GM21786 (cell line): ENCODE results near the gene FABP1.

Experiments
- ATAC-seq: cut with Tn5 transposase; IDR thresholded peaks from one replicate; pipeline ENCODE4 v1.9.1; 2021; ENCODE audit not compliant: unreplicated experiment

FABP1 gene

GRCh38 chr2:88116669-88117432 lies 11.0 kb downstream of the FABP1 start:
- ATAC-seq, result no peak

DNA sequence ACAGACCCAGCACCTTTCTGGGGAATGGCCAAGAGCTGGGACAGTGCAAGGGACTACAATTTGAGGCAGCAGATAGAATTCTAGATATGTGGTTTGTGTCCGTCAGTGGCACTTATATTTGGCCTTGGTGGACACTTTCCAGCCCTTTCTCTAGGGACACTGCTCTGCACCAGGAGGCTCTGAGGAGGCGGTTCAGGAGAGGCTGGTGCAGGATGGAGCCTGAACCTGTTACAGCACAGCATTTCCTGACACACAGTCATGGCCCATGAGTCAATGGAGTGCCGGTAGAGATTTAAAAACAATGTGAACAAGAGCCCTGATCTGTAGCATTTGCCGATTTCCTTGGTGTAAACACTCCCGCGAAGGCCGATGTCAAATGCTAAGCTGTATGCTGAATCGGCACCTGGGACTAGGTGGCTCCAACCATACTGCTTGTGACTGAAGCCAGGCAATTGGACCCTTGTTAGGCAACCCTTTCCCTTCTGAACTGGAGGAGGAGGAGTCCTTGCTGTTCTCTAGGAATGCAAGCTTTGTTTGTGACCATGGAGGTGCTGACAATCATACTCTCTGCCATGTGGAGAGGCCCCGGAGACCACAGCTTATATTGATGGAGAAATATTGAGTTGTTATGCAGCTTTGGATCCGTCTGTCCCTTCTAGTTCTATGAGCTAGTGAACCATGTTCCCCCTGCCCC lies 11.9 kb downstream of the FABP1 start:
- ATAC-seq, result no peak

DNA sequence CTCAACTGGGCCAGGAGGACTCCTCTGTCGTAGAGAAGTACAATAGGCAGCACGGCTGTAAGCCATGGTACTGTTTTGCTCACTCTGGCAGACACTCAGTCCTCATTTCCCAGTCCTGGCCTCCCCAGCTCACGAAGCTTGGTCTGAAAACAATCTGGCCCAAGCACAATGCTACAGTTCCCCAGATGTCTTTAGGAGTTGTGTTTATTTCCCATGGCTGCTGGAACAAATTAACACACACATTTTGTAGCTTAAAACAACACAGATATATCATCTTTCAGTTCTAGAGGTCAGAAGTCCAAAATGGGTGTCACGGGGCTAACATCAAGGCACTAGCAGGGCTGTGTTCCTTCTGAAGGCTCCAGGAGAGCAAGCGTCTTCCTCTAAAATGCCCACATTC lies 13.0 kb downstream of the FABP1 start:
- ATAC-seq, result no peak

- no peak for ATAC-seq
Observed at GRCh38 chr2:88113069-88113468, 14.8 kb downstream of the FABP1 start.

GRCh38 chr2:88110830-88111229 lies 17.0 kb downstream of the FABP1 start:
- no peak for ATAC-seq

- no peak for ATAC-seq
Observed at GRCh38 chr2:88108796-88109195, 19.1 kb downstream of the FABP1 start.

- ATAC-seq, result no peak
Observed at GRCh38 chr2:88100489-88100858, 27.4 kb downstream of the FABP1 start.

GRCh38 chr2:88099798-88100488 lies 27.9 kb downstream of the FABP1 start:
- no peak for ATAC-seq

- ATAC-seq, result no peak
Observed at GRCh38 chr2:88098558-88098900, 29.3 kb downstream of the FABP1 start.

GRCh38 chr2:88097891-88098557 lies 29.8 kb downstream of the FABP1 start:
- no peak for ATAC-seq

DNA sequence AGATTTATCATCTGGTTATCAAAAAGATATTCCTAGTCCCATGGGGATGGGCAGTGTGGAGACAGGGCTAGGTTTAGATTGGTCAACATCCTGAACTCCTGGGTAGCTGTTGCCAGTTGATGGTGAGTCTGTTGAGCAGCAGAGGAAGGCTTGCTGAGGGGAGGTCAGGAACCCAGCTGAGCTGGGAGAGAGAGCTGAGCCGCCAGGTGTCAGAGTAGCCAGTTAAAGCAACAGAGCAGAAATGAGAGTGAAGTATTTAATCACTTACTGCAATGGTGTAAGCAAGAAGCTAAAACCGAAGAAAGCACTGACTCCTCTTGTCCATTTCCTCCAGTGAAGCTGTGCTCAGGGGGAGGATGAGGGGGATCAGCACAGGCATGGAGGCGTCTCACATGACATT lies 30.7 kb downstream of the FABP1 start:
- no peak for ATAC-seq

DNA sequence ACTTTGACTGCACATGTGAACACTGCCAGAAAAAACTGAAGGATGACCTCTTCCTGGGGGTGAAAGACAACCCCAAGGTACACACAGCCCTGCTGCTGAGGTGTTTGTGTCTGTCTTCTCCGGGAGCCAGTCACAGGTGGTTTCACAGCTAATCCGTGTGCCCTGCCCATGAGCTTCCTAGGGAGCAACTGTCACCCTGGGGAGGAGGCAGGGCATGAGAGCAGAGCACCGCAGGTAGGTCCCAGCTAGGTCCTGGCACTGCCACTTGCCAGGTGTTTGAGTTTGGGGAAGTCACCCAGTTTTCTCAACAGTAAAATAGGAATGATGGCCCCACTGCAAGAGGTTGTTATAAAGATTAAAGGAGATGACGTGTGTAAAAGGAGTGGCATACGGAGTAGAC lies 31.2 kb downstream of the FABP1 start:
- no peak for ATAC-seq

DNA sequence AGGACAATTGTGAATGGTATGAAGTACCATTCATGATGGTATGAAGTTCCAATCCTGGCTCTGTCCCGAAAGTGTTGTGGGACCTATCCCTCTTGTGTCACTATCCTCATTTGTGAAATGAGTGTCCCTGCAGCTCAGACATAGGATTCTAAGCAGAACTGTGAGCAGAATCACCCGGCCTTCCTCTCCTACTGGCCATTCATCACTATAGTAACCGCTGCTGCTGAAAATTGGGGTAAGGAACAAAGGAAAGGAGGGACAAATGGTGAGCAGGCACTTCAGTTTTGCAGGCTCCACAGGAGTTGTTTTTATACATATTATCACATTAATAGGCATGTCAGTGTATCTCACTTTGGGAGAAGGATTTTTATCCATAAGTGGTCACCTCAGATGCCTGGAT lies 32.8 kb downstream of the FABP1 start:
- no peak for ATAC-seq

- ATAC-seq, result no peak
Observed at GRCh38 chr2:88092773-88093172, 35.1 kb downstream of the FABP1 start.

GRCh38 chr2:88091943-88092342 lies 35.9 kb downstream of the FABP1 start:
- no peak for ATAC-seq

- ATAC-seq, result no peak
Observed at GRCh38 chr2:88090446-88091283, 37.2 kb downstream of the FABP1 start.

DNA sequence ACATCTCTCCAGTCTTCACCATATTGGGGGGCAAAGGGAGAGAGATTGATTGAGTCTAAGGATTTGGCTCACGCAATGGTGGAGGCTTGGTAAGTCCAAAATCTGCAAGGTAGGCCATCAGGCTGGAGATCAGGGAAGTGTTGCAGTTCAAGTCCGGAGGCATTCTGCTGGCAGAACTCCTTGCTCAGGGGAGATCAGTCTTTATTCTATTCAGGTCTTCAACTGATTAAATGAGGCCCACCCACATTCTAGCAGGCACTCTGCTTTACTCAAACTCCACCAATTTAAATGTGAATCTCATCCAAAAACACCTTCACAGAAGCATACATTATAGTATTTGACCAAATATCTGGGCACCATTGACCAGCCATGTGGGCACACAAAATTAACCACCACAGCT lies 38.9 kb downstream of the FABP1 start:
- ATAC-seq, result no peak

- no peak for ATAC-seq
Observed at GRCh38 chr2:88087763-88088162, 40.1 kb downstream of the FABP1 start.

- no peak for ATAC-seq
Observed at GRCh38 chr2:88087073-88087472, 40.8 kb downstream of the FABP1 start.

GRCh38 chr2:88086401-88086800 lies 41.5 kb downstream of the FABP1 start:
- ATAC-seq, result no peak

- ATAC-seq, result no peak
Observed at GRCh38 chr2:88085602-88086001, 42.3 kb downstream of the FABP1 start.
